ENCODE measurements around the gene SLC25A10.

SLC25A10 gene

GRCh38 chr17:81719410-81720266, 7.6 kb downstream of the SLC25A10 start:
- H3K27ac ChIP-seq, result peak overlapping the region; percentile 83; the same call in 1 of the 2 replicates
- TF ChIP-seq CTCF (conservative IDR thresholded peaks at IDR 0.05), result no peak
- TF ChIP-seq ZFX (IDR thresholded peaks at IDR 0.05), result no peak

- peak overlapping the region; percentile 83 for H3K27ac ChIP-seq
- TF ChIP-seq CTCF (conservative IDR thresholded peaks at IDR 0.05) (no peak), ZFX (IDR thresholded peaks at IDR 0.05) (no peak)
These were observed 8.4 kb downstream of the SLC25A10 start for GRCh38 chr17:81720267-81721071.

- H3K27ac ChIP-seq, result peak overlapping the region; percentile 83
- TF ChIP-seq CTCF (conservative IDR thresholded peaks at IDR 0.05) (no peak), ZFX (IDR thresholded peaks at IDR 0.05) (no peak)
These were observed 10.4 kb downstream of the SLC25A10 start for GRCh38 chr17:81722184-81723120.

GRCh38 chr17:81723651-81724209, 11.6 kb downstream of the SLC25A10 start:
- TF ChIP-seq ZFX (IDR thresholded peaks at IDR 0.05) (no peak), CTCF (conservative IDR thresholded peaks at IDR 0.05) (no peak)
- peak overlapping the region; percentile 83 for H3K27ac ChIP-seq

GRCh38 chr17:81725439-81725838, 13.4 kb downstream of the SLC25A10 start:
- TF ChIP-seq CTCF (conservative IDR thresholded peaks at IDR 0.05) (no peak), ZFX (IDR thresholded peaks at IDR 0.05) (no peak)
- H3K27ac ChIP-seq, result peak overlapping the region; percentile 83

- peak overlapping the region; percentile 83 for H3K27ac ChIP-seq
- TF ChIP-seq CTCF (conservative IDR thresholded peaks at IDR 0.05), result no peak
- TF ChIP-seq ZFX (IDR thresholded peaks at IDR 0.05), result no peak
These were observed 13.9 kb downstream of the SLC25A10 start for GRCh38 chr17:81726004-81726403.

Data from C4-2B (cell line).